GM18858 (cell line): ENCODE measurements around the gene OSBPL2.

Experiments
- ATAC-seq: cut with Tn5 transposase; IDR thresholded peaks from one replicate; pipeline ENCODE4 v1.9.1; 2021; ENCODE audit not compliant: unreplicated experiment

OSBPL2 gene

DNA sequence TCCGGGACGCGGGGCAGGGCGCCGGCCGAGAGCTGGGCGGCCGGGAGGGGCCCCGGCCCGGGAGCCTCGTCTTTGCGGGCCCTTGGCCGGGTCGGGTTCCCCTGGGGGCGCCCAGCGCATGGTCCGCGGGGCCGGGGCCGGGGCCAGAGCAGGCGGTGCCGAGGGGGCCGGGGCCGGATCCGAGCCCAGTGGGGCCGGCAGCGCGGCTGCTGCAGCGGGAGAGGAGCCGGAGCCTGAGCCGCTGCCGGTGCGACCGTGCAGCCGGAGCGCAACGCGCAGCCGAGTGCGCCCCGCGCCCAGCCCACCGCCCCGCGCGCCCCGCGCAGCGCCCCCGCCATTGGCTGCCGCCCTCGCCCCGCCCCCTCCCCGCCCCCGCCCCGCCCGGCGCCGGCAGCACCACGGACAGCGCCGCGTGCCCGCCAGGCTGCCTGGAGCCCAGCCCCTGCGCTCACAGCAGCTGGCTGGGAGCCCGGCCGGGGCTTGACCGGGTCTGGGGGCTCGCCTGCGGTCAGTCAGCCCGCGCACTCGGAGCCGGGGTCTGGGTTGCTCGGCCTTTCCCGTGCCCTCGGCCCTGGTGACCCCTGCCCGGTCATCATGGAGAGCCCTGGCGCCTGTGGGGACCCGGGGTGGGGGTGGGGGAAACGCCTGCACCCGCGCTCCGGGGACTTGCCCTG lies 18.2 kb upstream of the OSBPL2 start, which contains the start of gene HRH3:
HRH3 (minus strand) TSS at position 287 of the 674 bp plus-strand sequence. CDS start 308 bp downstream, outside the sequence.
- no peak for ATAC-seq

DNA sequence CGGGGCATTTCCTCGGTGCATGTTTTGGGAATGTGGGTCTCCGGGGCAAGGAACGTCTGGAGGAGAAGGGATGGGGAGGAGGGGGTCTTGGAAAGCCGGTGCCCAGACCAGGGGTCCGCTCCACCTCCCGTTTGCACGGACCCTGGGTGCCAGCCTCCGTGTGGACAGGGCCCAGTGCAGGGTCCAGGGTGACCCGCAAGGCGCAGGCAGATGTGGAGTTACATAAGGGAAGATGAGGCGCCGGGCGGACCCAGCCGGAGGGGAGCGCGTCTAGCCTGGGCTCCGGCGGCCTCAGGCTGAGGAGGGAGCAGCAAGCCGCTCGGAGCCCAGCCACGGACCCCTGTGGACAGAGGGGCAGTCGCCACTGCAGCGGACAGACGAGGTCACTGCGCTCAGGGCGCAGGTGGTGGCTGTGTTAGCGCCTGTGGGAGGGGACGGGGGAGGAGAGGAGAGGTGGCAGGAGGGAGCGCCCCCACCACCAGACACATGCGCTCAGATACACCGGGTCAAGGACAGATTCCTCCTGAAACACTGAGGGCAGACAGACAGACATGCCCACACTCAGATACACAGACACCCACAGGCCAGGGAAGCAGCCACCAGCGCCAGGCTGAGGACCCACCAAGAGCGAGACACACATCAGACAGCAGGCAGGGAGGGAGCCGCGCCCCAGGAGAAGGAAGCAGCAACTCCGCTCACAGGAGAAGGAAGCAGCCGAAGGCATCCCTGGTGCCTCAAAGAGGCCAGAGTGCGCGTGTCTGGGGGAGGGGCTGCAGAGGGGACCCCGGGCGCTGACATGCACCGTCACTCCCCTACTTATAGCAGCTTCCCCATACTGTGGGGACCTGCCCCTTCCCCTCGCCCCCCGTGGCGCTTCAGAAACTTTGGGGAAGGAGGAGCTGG lies 17.4 kb upstream of the OSBPL2 start:
- ATAC-seq: no peak

DNA sequence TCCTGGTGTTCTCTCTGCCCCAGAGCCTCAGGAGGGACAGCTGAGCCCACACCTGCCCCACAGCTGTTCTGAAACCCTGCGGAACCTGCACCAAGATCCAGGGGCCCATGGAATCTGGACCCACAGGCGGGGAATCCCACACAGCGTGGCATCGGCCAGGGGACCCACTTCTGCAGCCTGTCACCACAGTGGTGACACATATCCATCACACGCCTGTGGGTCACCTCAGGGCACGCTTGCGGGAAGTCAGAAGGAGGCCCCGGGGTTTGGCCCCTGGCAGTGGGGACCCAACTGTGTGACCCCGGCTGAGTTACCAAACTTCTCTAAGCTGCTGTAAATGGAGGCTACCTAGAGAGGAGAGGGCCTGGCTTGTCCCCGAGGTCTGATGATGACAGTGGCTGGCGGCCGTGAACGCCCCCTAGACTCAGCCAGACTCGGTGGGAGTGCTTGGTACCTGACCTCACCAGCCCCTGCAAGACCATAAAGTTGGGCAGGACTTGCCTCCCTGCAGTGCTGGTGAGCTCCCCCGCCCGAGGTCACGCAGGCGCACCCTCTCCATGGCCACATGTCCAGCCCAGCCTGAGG lies 16.0 kb upstream of the OSBPL2 start:
- ATAC-seq: no peak

DNA sequence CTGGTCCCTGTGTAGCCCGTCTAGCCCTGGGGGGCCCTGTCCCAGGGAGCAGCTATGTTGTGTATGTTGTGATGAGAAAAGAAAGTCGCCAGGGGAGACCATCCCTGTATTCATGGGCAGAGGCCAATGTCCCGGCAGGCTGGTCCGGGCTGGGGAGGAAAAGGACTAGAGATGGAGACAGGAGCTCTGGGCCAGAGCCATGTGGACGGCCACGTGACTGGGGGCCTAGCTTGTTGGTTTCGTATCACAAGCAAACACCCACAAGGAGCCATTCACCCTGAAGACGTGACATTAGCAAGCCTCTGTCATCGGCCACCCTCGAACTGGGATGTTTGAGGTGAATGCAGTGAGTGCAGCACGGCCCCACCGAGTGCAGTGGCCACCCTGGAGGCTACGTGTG lies 15.3 kb upstream of the OSBPL2 start:
- ATAC-seq: no peak

DNA sequence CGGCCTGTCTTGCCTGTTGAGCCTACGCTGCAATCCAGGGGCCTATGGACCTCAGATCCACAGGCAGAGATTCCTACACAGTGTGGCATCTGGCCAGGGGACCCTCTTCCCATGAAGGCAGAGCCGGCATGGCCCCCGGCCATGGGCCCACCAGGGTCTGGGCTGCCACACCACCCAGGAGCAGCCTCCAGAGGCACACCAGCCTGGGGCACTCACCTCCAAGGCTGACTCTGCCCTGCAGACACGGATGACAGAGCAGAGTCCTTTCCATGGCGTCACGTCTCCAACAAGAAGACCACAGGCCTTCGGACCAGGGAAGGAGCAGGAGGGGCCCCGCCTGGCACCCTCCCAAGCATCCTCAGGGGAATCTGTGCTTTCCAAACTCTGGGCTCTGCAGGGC lies 14.8 kb upstream of the OSBPL2 start:
- no peak for ATAC-seq

DNA sequence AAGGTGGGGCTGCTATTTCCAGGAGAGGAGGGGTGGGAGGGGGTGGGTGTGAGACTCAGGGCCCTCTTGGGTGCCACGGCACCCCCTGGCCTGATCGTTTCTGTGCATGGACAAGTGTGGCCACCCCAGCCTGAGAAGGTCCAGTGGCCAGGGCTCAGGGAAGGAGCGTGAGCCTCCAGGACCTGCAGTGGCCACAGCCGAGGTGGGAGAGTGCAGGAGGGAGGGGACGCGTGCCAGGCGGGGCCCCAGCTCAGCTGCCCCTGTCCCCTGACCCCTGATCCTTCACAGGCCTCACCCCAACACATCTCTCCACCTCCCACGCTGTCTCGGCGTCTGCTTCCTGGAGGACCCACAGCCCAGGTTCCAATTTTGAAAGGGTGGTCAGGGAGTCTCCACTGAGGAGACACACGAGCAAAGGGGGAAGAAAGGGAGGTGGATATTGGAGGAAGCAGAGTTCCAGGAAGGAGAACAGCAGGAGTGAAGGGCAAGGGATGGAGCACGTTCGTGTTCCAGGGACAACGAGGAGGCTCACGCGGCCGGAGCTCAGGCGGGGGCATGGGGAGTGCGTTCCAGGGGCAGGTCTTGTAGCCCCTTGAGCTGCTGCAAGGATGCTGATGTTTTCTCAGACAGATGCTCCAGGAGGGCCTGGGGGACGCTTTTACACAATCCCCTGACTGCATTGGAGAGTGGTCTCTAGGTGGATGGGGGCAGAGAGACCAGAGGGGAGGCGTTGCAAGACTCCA lies 14.0 kb upstream of the OSBPL2 start:
- no peak for ATAC-seq

DNA sequence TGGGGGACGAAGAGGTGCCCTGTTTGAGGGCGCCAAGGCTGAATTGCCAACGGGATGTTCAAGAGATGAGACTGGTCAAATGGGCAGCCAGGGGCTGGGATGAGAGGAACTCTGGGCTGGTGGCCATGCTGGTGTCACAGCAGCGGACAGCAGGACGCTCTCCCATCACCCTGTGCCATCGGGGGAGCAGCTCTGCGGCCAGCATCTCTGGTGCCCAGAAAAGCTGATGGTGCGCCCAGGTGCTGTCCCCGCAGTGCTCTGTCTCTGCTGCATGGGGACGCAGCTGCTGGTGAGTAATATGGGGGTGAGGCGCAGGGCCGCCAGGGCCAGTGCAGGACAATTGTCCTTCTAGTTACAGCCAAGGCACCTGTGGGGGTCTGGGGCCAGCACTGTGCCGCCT lies 13.3 kb upstream of the OSBPL2 start:
- ATAC-seq: no peak

DNA sequence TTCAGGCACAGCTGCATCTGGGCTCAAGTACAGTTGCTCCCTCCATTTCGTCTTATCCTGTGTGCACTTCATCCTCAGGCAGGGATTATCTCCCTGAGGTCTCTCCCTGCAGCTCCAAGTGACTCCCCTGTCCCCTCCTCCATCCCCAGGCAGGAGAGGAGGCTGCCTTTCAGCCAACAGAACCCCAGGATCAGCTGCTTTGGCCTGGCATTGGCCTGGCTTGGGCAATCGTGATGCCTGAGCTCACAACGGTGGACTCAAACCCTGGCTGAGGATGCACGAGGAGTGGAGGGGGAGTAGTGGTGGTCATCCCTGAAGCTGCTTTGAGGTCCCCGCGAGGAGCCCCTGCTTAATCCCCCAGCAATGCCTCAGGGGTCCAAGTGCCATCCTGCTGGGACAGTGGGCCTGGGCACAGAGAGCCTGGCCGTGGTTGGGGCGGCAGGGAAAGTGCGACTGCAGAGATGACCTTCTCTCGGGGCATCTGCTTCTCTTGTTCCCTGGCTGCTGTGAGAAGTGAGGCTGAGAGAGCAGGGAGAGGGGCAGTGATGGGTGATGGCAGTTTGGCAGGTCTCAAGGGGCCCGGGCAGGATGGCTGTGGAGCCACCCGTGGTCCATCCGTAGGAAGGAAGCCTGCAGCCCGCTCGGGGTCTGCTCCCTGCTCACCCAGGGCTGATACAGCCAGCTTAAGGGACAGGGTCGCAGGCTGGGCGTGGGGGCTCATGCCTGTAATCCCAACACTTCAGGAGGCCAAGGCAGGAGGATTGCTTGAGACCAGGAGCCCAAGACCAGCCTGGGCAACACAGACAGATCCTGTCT lies 12.3 kb upstream of the OSBPL2 start:
- no peak for ATAC-seq

DNA sequence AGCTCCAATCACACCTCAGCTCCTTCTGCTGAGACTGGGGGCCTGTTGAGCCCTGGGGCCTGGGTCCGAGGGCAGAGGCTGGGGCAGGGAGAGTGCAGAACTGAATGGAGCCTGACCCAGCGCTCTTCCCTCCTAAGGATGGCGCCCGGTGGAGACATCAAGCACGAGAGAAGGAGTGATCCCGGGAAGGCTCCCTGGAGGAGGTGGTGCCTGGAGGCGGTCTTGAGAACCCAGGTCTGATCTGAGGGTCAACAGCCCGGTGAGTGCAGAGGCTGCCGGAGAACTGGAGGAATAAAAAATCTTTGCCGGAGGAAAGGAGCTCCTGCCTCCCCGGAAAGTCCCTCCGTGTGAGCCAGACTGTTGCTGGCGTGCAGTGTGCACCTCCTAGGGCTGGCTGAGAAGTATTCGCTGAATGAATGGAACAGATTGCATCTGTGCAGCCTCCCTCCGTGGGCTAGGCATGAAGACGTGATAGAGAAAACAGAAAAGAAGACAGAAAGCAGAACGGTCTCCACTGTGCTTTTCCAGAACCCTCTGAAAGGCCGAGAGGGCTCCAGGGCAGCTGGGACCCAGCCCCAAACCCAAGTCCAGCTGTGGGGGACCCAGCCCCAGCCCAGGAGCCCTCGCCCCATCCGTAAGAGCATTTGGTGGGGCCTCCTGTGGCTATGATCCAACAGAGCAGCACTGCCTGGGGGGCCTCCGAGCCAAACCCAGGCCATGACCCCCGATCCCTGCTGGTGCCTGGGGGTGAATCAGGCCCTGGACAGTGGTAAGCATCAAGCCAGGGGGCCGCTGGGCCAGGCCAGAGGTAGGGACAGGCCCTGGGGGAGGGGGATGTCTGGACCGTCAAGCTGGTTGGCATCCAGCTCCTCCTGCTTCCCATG lies 11.4 kb upstream of the OSBPL2 start:
- no peak for ATAC-seq

DNA sequence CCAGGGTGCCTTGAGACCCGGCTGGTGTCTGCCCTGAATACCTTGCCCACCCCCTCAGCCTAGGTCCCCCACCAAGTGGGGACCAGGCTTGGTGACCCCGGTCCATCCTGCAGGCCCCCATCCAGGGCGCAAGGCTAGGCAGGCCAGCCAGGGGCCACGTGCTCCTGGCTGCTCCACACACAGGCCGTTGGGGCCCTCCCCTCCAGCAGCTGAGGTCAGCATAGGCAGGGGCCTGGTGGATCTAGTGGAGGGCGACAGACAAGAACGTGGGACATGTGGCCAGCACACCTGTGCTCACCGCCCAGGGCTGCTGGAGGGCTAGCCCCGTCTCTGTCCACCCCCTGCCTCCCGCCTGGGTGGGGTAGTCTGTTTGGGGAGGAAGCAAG lies 10.7 kb upstream of the OSBPL2 start:
- ATAC-seq: no peak

DNA sequence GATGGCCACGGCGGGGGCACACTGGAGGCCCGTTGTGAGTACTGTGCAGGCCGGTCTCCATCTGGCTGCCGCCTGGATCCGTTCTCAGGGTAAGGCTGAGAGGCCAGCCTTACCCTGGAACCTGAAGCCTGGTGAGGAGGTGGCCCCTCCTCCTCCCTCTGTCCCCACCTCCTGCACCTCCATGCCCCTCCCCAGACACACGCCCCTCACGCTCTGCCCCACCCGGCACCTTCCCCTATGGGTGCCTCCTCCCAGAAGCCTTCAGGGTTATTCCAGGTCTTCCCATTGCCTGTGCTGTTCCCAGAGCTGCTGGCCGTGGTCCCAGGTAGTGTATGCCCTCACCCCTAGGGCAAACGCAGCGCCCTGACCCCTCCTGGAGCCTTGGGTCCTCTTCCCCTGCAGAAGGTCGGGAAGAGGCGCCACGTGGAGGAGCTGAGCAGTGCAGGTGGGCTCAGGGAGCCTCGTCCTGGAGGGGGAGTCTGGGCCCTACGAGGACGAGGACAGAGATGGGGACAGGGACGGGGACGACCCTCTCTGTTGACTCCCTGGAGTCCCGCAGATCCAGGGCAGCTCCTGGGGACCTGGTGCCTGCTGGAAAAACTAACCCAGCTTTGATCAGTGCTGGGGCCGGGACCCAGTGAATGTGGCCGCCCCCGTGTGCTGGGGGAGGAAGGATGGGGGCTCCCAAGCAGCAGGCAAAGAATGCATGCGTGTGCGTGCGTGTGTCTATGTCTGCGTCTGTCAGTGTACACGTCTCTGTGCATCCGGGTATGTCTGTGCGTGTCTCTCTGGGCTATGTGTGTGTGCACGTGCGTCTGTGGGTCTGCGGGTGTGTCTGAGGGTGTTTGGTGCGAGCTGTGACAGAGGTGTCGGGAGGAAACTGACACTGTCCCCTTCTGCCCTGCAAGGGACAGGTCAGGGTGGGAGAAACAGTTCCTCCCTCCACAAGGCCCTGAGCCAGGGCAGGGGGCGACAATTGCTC lies 10.1 kb upstream of the OSBPL2 start:
- no peak for ATAC-seq

DNA sequence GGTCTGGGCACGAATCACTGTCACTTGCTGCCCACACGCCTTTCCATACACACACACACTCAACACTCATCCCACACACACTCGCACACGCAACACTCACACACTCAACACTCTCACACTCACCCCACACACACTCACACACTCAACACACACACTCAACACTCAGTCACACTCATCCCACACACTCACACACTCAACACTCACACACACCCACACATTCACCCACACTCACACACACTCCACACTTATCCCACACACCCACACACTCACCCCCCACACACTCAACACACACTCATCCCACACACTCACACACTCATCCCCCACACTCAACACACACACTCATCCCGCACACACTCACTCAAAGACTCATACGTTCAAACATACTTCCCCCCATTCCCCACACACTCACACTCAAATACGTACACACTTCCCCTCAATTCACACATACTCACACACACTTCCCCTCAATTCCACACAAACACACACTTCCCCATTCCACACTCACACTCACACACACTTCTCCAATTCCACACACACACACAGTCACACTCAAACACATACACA lies 9.3 kb upstream of the OSBPL2 start:
- no peak for ATAC-seq

DNA sequence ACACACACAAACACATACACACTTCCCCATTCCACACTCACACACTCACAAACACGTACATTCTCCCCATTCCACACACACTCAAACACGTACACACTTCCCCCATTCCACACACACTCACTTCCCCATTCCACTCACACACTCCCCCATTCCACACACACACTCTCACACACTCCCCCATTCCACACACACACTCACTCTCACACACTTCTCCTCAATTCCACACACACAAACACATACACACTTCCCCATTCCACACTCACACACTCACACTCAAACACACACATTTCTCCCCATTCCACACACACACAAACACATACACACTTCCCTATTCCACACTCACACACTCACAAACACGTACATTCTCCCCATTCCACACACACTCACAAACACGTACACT lies 8.7 kb upstream of the OSBPL2 start:
- ATAC-seq: no peak

DNA sequence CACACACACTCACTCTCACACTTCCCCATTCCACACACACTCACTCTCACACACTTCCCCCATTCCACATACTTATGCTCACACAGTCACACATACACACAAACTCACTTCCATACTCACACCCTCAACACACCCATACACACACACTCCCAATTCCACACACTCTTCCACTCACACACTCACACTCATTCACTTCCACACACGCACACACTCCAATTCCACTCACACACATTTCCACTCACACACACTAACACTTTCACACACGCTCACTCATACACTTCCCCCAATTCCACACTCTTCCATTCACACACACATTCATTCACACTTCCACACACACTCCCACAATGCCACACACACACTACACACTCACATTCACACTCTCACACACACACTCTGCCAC lies 8.0 kb upstream of the OSBPL2 start:
- no peak for ATAC-seq

DNA sequence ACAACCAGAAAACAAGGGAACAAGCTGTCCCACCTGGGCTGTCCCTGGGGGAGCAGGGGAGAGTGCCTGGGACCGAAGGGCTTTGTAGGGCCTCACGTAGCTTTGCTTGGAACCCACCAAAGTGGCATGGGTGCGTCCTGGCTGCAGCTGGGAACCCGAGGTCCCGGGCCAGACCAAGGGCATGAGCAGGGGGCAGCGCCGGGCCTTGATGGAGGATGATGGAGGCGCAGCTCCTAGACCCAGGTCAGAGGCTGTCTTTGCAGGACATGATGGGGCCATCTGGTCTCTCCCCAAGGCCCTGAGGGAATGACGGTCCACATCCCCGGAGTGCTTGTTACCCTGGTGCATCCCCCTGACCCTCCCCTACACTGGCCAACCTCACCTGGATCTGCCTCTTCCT lies 7.6 kb upstream of the OSBPL2 start:
- ATAC-seq: no peak

DNA sequence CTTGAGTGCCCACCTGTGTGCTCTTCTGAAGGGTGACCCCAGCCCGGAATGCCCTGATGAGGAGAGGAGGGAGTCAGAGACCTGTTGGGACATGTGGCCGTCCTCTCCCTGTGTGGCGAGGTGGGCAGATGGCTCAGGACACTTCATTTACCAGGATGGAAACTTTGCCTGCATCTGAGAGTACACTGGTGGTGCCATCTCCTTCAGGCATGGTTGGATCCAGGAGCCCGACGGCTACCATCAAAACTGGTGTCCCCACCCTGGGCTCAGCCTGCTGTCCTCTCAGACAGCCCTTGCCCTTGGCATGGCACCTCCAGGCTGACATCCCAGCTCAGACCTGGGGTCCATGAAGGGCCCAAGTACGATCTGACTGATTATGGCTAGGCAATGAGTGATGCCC lies 7.0 kb upstream of the OSBPL2 start:
- no peak for ATAC-seq

DNA sequence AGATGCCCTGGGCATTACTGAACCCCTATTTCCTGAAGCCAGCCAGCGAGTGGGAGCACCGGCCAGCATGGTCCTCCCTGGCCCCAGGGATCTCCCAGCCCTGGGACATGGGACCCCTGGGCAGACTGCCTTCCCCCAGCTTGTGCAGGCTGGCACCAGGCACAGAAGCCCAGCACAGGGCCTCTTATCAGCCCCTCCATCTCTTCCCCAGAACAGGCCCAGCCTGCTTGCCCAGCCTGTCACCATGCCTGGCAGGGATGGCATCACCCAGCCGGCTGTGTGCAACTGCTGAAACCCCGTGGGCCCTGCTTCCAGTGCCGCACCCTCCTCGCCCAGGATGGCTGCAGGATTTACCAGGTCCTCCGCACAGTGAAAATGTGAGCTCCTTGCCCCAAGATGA lies 6.1 kb upstream of the OSBPL2 start:
- ATAC-seq: no peak
